GM12878 (cell line): Measurements from ENCODE around the gene CXCL8. TPM values are rescaled to one million over a fixed set of nuclear protein-coding genes. Genes with fewer than 3 reads are reported as not detected.

Experiments
- ATAC-seq: fragments of 200-7000 bp; cut with Tn5 transposase; 3 replicates; pipeline ENCODE4 v1.9.1; 2020; ENCODE audit warnings: mild to moderate bottlenecking, moderate library complexity
- BruUV-seq: library from RNA; stranded (reverse); fragments of 400-500 nt; replicated peaks from 2 replicates; lab custom pipeline; 2021; lab: Mats Ljungman, UMichigan
- CTCF ChIA-PET: fragments of 300-600 bp; sonication (Branson Sonifier 250); formaldehyde crosslinking; extraction: SDS; loops from one replicate; lab custom pipeline; 2021; ENCODE audit warnings: inconsistent platforms; lab: Yijun Ruan, JAX
- POLR2A ChIA-PET: fragments of 350-600 bp; formaldehyde crosslinking; extraction: SDS; loops from one replicate; lab custom pipeline; 2021; ENCODE audit warnings: inconsistent platforms; lab: Charles Lee
- RAD21 ChIA-PET: fragments of 300-600 bp; sonication (Branson Sonifier 250); formaldehyde crosslinking; loops from one replicate; lab custom pipeline; 2023; ENCODE audit warnings: antibody characterized with exemption; ENCODE audit not compliant: unreplicated experiment; lab: Charles Lee
- SMC1A ChIA-PET: fragments of 300-600 bp; sonication (Branson Sonifier 250); formaldehyde crosslinking; loops from one replicate; lab custom pipeline; 2023; ENCODE audit not compliant: unreplicated experiment, uncharacterized antibody; lab: Charles Lee
- DNase-seq: peaks from one replicate; pipeline ENCODE4 v3.0.0-alpha.2; 2011; ENCODE audit warnings: low read depth, low spot score
- FAIRE-seq: peaks from 3 replicates; lab custom pipeline; 2011; peaks lifted over from hg19 to GRCh38; lab: Jason Lieb, UNC
- H2AFZ ChIP-seq: 2 replicates; pipeline ENCODE4 v1.6.0; 2011; ENCODE audit warnings: low read depth, low read length, control low read depth; ENCODE audit not compliant: control insufficient read depth
- H3K27ac ChIP-seq: 2 replicates; pipeline ENCODE4 v1.5.1; 2011; ENCODE audit warnings: control low read depth; ENCODE audit not compliant: control insufficient read depth, insufficient read depth
- H3K27me3 ChIP-seq, 2 experiments: replicated peaks in 1 of 2; 2 replicates each; pipeline versions ENCODE4 v1.6.0 to v1.6.1; 2011; ENCODE audit warnings: low read length in 1 of 2; ENCODE audit not compliant: control insufficient read depth in 2 of 2, insufficient read depth in 2 of 2
- H3K36me3 ChIP-seq, 2 experiments: 2 replicates each; pipeline ENCODE4 v1.5.1; 2011; ENCODE audit warnings: low read length in 1 of 2; ENCODE audit not compliant: control insufficient read depth in 2 of 2, insufficient read depth in 2 of 2
- H3K4me1 ChIP-seq: 2 replicates; pipeline ENCODE4 v1.6.1; 2011; ENCODE audit warnings: mild to moderate bottlenecking, low read length, moderate library complexity, mixed read lengths; ENCODE audit not compliant: control insufficient read depth, insufficient read depth
- H3K4me2 ChIP-seq: 2 replicates; pipeline ENCODE4 v1.6.0; 2011; ENCODE audit warnings: control low read depth; ENCODE audit not compliant: control insufficient read depth, insufficient read depth
- H3K4me3 ChIP-seq: fragments of 200-600 bp; sonication (generic); 2 replicates; pipeline ENCODE4 v1.5.1; 2016
- H3K79me2 ChIP-seq: 2 replicates; pipeline ENCODE4 v1.6.0; 2011; ENCODE audit warnings: low read length; ENCODE audit not compliant: control insufficient read depth, insufficient read depth
- H3K9ac ChIP-seq: 2 replicates; pipeline ENCODE4 v1.8.0; 2011; ENCODE audit warnings: low read length, control low read depth, mixed read lengths; ENCODE audit not compliant: control insufficient read depth, insufficient read depth
- H3K9me3 ChIP-seq: replicated peaks from 3 replicates; pipeline ENCODE4 v1.5.1; 2011; ENCODE audit warnings: mild to moderate bottlenecking, low read length; ENCODE audit not compliant: control insufficient read depth, insufficient read depth
- H4K20me1 ChIP-seq: 2 replicates; pipeline ENCODE4 v1.6.0; 2011; ENCODE audit not compliant: control insufficient read depth, insufficient read depth
- BCL3 ChIP-seq: IDR thresholded peaks from 2 replicates; pipeline ENCODE4 v1.6.1; 2011; ENCODE audit warnings: borderline replicate concordance, low read depth, mild to moderate bottlenecking, moderate library complexity, low read length; ENCODE audit not compliant: insufficient read depth, poor library complexity, severe bottlenecking
- BMI1 ChIP-seq: fragments of 450-650 bp; IDR thresholded peaks from 2 replicates; pipeline ENCODE4 v1.6.1; 2016; ENCODE audit warnings: mild to moderate bottlenecking, moderate library complexity, borderline replicate concordance
- CBX5 ChIP-seq: sonication (generic); IDR thresholded peaks from 2 replicates; pipeline ENCODE4 v1.6.1; 2016; ENCODE audit warnings: low read depth, moderate library complexity, mild to moderate bottlenecking, inconsistent platforms
- POU2F2 ChIP-seq: IDR thresholded peaks from 3 replicates; pipeline ENCODE4 v1.6.1; 2011; ENCODE audit warnings: low read depth, mild to moderate bottlenecking, low read length, borderline replicate concordance
- RBBP5 ChIP-seq: fragments of 200-600 bp; sonication (generic); conservative IDR thresholded peaks from 2 replicates; pipeline ENCODE4 v1.6.1; 2016
- SMARCA5 ChIP-seq: fragments of 450-650 bp; IDR thresholded peaks from 2 replicates; pipeline ENCODE4 v1.6.1; 2017; ENCODE audit warnings: mild to moderate bottlenecking
- WRNIP1 ChIP-seq: IDR thresholded peaks from 2 replicates; pipeline ENCODE4 v1.6.1; 2011; ENCODE audit warnings: low read depth, low read length, improper control_type of control experiment, borderline replicate concordance
- ZNF384 ChIP-seq: IDR thresholded peaks from 2 replicates; pipeline ENCODE4 v1.6.1; 2012; ENCODE audit warnings: low read depth, mild to moderate bottlenecking, low read length, improper control_type of control experiment, borderline replicate concordance
- WGBS: methylation state at CpG from one replicate; pipeline ENCODE4 v1.1.6; 2016; ENCODE audit warnings: low lambda C conversion rate; ENCODE audit not compliant: insufficient replicate concordance, insufficient coverage; ENCODE audit errors: missing lambda C conversion rate; 5-methylcytosine and 5-hydroxymethylcytosine counted together
- in situ Hi-C: fragments of 300-500 bp; cut with MboI; formaldehyde crosslinking; loops from 9 replicates; pipeline ENCODE4 v1.14.3; 2018; ENCODE audit warnings: mixed read lengths
- intact Hi-C: fragments of 100-400 bp; cut with micrococcal nuclease; formaldehyde crosslinking; loops from one replicate; pipeline ENCODE4 v1.14.2; 2022; ENCODE audit not compliant: unreplicated experiment
- polyA plus RNA-seq, 11 experiments: library from polyadenylated mRNA; depleted of rRNA in 4 of 11; unstranded in 6 of 11; stranded (reverse) in 5 of 11; fragments of >200 nt; fragmentation: Nextera tagmentation in 4 of 11; fragmentation: Illumina TruSeq in 1 of 11; extraction: Ambion mirVana in 4 of 11; extraction: Trizol in 1 of 11; gene quantifications; 1 replicate in 1 of 11; 2 replicates in 10 of 11; pipeline versions ENCODE4 v1.2.1 to v1.2.3, GENCODE V29; 2011 to 2016; ENCODE audit warnings: inconsistent platforms in 2 of 11, missing spikeins in 2 of 11, low read depth in 1 of 11
- total RNA-seq, 4 experiments: library from RNA; depleted of rRNA in 3 of 4; stranded (reverse); fragments of >200 nt in 3 of 4; fragmentation: Illumina TruSeq in 1 of 4; extraction: Trizol in 1 of 4; gene quantifications; 2 replicates each; pipeline versions ENCODE4 v1.2.1 to v1.2.3, GENCODE V29; 2013 to 2021

Gene CXCL8
- total and polyA plus RNA-seq, 10 of the 15 experiments (the other 5 are each of a cell fraction or from before 2014, with no cell fraction given) = 0.09 to 0.36 (median 0.19) TPM; not detected in 1

- ChIA-PET POLR2A (no interaction called here), RAD21 (interaction anchor here (1.2 kb wide), 1 partner anchor 17 kb away, joined by 3 read pairs; no protein-coding TSS in a partner anchor), SMC1A (no interaction called here), CTCF (no interaction called here)
- 0% methylated on average over 1 of the region's 1 CpG for WGBS
- Histone ChIP-seq H3K27ac (no peak overlapping the region), H3K36me3 (no peaks in the 10 kb centered on the region), H2AFZ (no peak overlapping the region), H3K4me2 (no peak overlapping the region), H3K4me1 (no peaks in the 10 kb centered on the region), H3K9me3 (no peaks in the 10 kb centered on the region), H4K20me1 (no peaks in the 10 kb centered on the region), H3K27me3 (no peaks in the 10 kb centered on the region), H3K79me2 (no peaks in the 10 kb centered on the region), H3K9ac (no peak overlapping the region), H3K4me3 (no peak overlapping the region)
- in situ Hi-C loops (no loop called here), intact Hi-C loops (no loop called here)
- FAIRE-seq (no peak), DNase-seq (no peak), ATAC-seq (no peak)
- TF ChIP-seq SMARCA5 (no peak), CBX5 (no peak), BMI1 (no peak), POU2F2 (no peak), WRNIP1 (no peak), ZNF384 (no peak), BCL3 (no peak), RBBP5 (no peak)
- BruUV-seq = no TSS peak
Measured at GRCh38 chr4:73753215-73753614, 12.8 kb downstream of the CXCL8 start.
